Caco-2 (cell line): ENCODE measurements around the gene CDIP1. TPM values are rescaled to one million over a fixed set of nuclear protein-coding genes. Genes with fewer than 3 reads are reported as not detected.

ENCODE experiments used
- BruUV-seq: library from RNA; stranded (reverse); fragments of 400-500 nt; replicated peaks from 2 replicates; lab custom pipeline; 2021; lab: Mats Ljungman, UMichigan
- CTCF ChIA-PET: fragments of 300-600 bp; sonication (Branson Sonifier 250); formaldehyde crosslinking; loops from one replicate; lab custom pipeline; 2022; ENCODE audit warnings: antibody characterized with exemption; lab: Charles Lee
- POLR2A ChIA-PET: fragments of 300-600 bp; sonication (Branson Sonifier 250); formaldehyde crosslinking; loops from one replicate; lab custom pipeline; 2022; ENCODE audit warnings: antibody characterized with exemption; lab: Charles Lee
- DNase-seq, 2 experiments: peaks; one replicate each; pipeline versions ENCODE4 v3.0.0 to v3.0.0-alpha.2; 2020 to 2022
- H3K27me3 ChIP-seq: replicated peaks from 2 replicates; pipeline ENCODE4 v1.6.0; 2011; ENCODE audit warnings: low read length; ENCODE audit not compliant: control insufficient read depth, insufficient read depth
- H3K36me3 ChIP-seq: 2 replicates; pipeline ENCODE4 v1.5.1; 2011; ENCODE audit warnings: low read length; ENCODE audit not compliant: control insufficient read depth, insufficient read depth
- H3K4me1 ChIP-seq: fragments of 250-450 bp; sonication (Bioruptor Pico); 2 replicates; pipeline ENCODE4 v1.5.1; 2020; ENCODE audit warnings: mild to moderate bottlenecking
- H3K4me3 ChIP-seq: 2 replicates; pipeline ENCODE4 v1.5.1; 2011; ENCODE audit warnings: low read depth, mild to moderate bottlenecking, control low read depth, low read length
- H3K9me3 ChIP-seq: fragments of 250-450 bp; sonication (Bioruptor Pico); 2 replicates; pipeline ENCODE4 v1.5.1; 2020; ENCODE audit warnings: mild to moderate bottlenecking, moderate library complexity
- H3K27ac Mint-ChIP-seq: one replicate; pipeline ENCODE4 v1.8.0; 2022; ENCODE audit warnings: mixed read lengths; ENCODE audit not compliant: unreplicated experiment
- H3K27me3 Mint-ChIP-seq: one replicate; pipeline ENCODE4 v1.8.0; 2022; ENCODE audit warnings: mixed read lengths; ENCODE audit not compliant: insufficient read depth, unreplicated experiment
- H3K36me3 Mint-ChIP-seq: one replicate; pipeline ENCODE4 v1.8.0; 2022; ENCODE audit warnings: mild to moderate bottlenecking, mixed read lengths; ENCODE audit not compliant: insufficient read depth, unreplicated experiment
- H3K4me1 Mint-ChIP-seq: one replicate; pipeline ENCODE4 v1.8.0; 2022; ENCODE audit warnings: low read depth, mixed read lengths; ENCODE audit not compliant: unreplicated experiment
- H3K4me3 Mint-ChIP-seq: one replicate; pipeline ENCODE4 v1.8.0; 2022; ENCODE audit warnings: mild to moderate bottlenecking, moderate library complexity, mixed read lengths; ENCODE audit not compliant: unreplicated experiment
- H3K9me3 Mint-ChIP-seq: one replicate; pipeline ENCODE4 v1.8.0; 2022; ENCODE audit warnings: mixed read lengths; ENCODE audit not compliant: unreplicated experiment
- CTCF ChIP-seq, 2 experiments: fragments of 200-600 bp in 1 of 2; IDR thresholded peaks; 1 replicate in 1 of 2; 2 replicates in 1 of 2; pipeline versions ENCODE4 v1.5.1 to v1.8.0; 2011 to 2022; ENCODE audit warnings: antibody characterized with exemption in 1 of 2, control low read depth in 1 of 2, inconsistent platforms in 1 of 2, low read depth in 1 of 2, low read length in 1 of 2, mild to moderate bottlenecking in 1 of 2, moderate library complexity in 1 of 2; ENCODE audit not compliant: insufficient read depth in 1 of 2, severe bottlenecking in 1 of 2, unreplicated experiment in 1 of 2
- intact Hi-C: fragments of 100-400 bp; cut with micrococcal nuclease; formaldehyde crosslinking; loops from one replicate; pipeline ENCODE4 v1.10.0; 2022; ENCODE audit not compliant: unreplicated experiment
- total RNA-seq: library from RNA; stranded (reverse); gene quantifications from 2 replicates; pipeline ENCODE4 v1.2.3, GENCODE V29; 2022

Gene CDIP1
- total RNA-seq, 1 experiment from 2014 or later, result 51.7 TPM

- H3K36me3 Mint-ChIP-seq, result peaks cover 10% of the 10 kb centered on the region
- ChIA-PET CTCF (interaction anchor here (0.6 kb wide), 1 partner anchor 11 kb away, joined by 4 read pairs; no protein-coding TSS in a partner anchor), POLR2A (interaction anchor here (1.0 kb wide), 1 partner anchor 294 kb away, joined by 4 read pairs; no protein-coding TSS in a partner anchor)
- Histone ChIP-seq H3K36me3 (no peaks in the 10 kb centered on the region), H3K9me3 (no peaks in the 10 kb centered on the region), H3K4me3 (peak within 1 kb of the TSS; percentile 68), H3K27me3 (no peaks in the 10 kb centered on the region), H3K4me1 (peaks cover 5% of the 10 kb centered on the region)
- H3K4me3 Mint-ChIP-seq, result peak within 1 kb of the TSS; percentile 90
- intact Hi-C loops, result no loop called here
- H3K4me1 Mint-ChIP-seq, result no peaks in the 10 kb centered on the region
- H3K27me3 Mint-ChIP-seq, result no peaks in the 10 kb centered on the region
- no peaks in the 10 kb centered on the region for H3K9me3 Mint-ChIP-seq
- TF ChIP-seq CTCF (IDR thresholded peaks at IDR 0.05; ENCODE audit: insufficient read depth in 1 of 2, low read depth in 1 of 2, low read length in 1 of 2, severe bottlenecking in 1 of 2, unreplicated experiment in 1 of 2), result peak in 1 of 2 experiments; percentile 5
- peak within 1 kb of the TSS; percentile 94 for H3K27ac Mint-ChIP-seq
- TSS peak; percentile 43 for BruUV-seq
- peak; percentile 96 to 97 for DNase-seq
Observed at GRCh38 chr16:4474192-4474961, 64.2 kb downstream of the CDIP1 start, which contains the start of gene NMRAL1. TSS of gene NMRAL1 (minus strand) at chr16:4474625. CDS start at chr16:4474132, 493 bp downstream.

- Mint-ChIP-seq H3K27me3 (no peaks in the 10 kb centered on the region), H3K4me1 (no peaks in the 10 kb centered on the region), H3K27ac (peak overlapping the region; percentile 94), H3K4me3 (peak overlapping the region; percentile 90), H3K36me3 (peaks cover 16% of the 10 kb centered on the region), H3K9me3 (no peaks in the 10 kb centered on the region)
- intact Hi-C loops, result no loop called here
- Histone ChIP-seq H3K27me3 (no peaks in the 10 kb centered on the region), H3K4me1 (peaks cover 5% of the 10 kb centered on the region), H3K4me3 (no peak overlapping the region), H3K36me3 (0 out of 2 replicates have a peak, but pooled peaks cover 1% of the 10 kb centered on the region), H3K9me3 (no peaks in the 10 kb centered on the region)
- ChIA-PET CTCF (no interaction called here), POLR2A (no interaction called here)
- no peak for DNase-seq
- BruUV-seq, result no TSS peak
- no peak for TF ChIP-seq CTCF (IDR thresholded peaks at IDR 0.05; ENCODE audit: insufficient read depth in 1 of 2, low read depth in 1 of 2, low read length in 1 of 2, severe bottlenecking in 1 of 2, unreplicated experiment in 1 of 2)
Observed at GRCh38 chr16:4472880-4473279, 65.7 kb downstream of the CDIP1 start.

DNA sequence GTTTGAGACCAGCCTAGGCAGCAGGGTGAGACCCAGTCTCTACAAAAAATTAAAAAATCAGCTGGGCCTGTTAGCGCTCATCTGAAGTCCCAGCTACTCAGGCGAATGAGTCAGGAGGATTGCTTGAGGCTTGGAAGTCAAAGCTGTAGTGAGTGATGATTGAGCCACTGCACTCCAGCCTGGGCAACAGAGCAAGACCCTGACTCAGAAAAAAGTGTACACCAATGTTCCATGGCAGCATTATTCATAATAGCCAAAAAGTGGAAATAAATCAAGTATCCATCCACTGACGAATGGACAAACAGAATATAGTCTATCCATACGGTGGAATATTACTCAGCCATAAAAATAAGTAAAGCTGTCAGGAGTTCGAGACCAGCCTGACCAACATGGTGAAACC is 66.7 kb downstream of the CDIP1 start:
- H3K9me3 ChIP-seq, result no peaks in the 10 kb centered on the region
- no peak for TF ChIP-seq CTCF (IDR thresholded peaks at IDR 0.05; ENCODE audit: insufficient read depth in 1 of 2, low read depth in 1 of 2, low read length in 1 of 2, severe bottlenecking in 1 of 2, unreplicated experiment in 1 of 2)
- no peaks in the 10 kb centered on the region for H3K27me3 ChIP-seq
- Mint-ChIP-seq H3K4me1 (no peaks in the 10 kb centered on the region), H3K27me3 (no peaks in the 10 kb centered on the region), H3K27ac (no peak overlapping the region), H3K4me3 (no peak overlapping the region), H3K36me3 (peaks cover 21% of the 10 kb centered on the region), H3K9me3 (no peaks in the 10 kb centered on the region)
- no peak for DNase-seq
- 0 out of 2 replicates have a peak, but pooled peaks cover 1% of the 10 kb centered on the region for H3K36me3 ChIP-seq
- POLR2A ChIA-PET, result no interaction called here
- H3K4me1 ChIP-seq, result peaks cover 5% of the 10 kb centered on the region
- BruUV-seq, result no TSS peak
- H3K4me3 ChIP-seq, result no peak overlapping the region
- intact Hi-C loops, result no loop called here
- CTCF ChIA-PET, result no interaction called here
